Gastroesophageal sphincter (tissue), 4 donors: ENCODE data around the gene RIC8A. TPM values are rescaled to one million over a fixed set of nuclear protein-coding genes. Genes with fewer than 3 reads are reported as not detected.

Source experiments
- ATAC-seq: fragments of 150-250 bp; one replicate; pipeline ENCODE4 v1.9.1; 2016; ENCODE audit warnings: mild to moderate bottlenecking, moderate library complexity
- H3K27ac ChIP-seq, 4 donors: fragments of 200-600 bp; sonication (generic) in 3 of 4; 1 replicate in 3 of 4; 2 replicates in 1 of 4; pipeline ENCODE4 v1.5.1; 2016 to 2019
- H3K27me3 ChIP-seq: fragments of 200-600 bp; sonication (generic); one replicate; pipeline ENCODE4 v1.5.1; 2019
- H3K36me3 ChIP-seq, 2 donors: fragments of 200-600 bp; sonication (generic); one replicate each; pipeline ENCODE4 v1.5.1; 2019; ENCODE audit warnings: control low read depth in 1 of 2
- H3K4me1 ChIP-seq, 3 donors: fragments of 200-600 bp; sonication (generic); 1 replicate in 2 of 3; 2 replicates in 1 of 3; pipeline ENCODE4 v1.5.1; 2016 to 2019; ENCODE audit warnings: control low read depth in 2 of 3
- H3K4me3 ChIP-seq, 2 donors: fragments of 200-600 bp; sonication (generic); one replicate each; pipeline ENCODE4 v1.5.1; 2019; ENCODE audit warnings: mild to moderate bottlenecking in 1 of 2, moderate library complexity in 1 of 2
- H3K9me3 ChIP-seq, 3 donors: fragments of 200-600 bp; sonication (generic); one replicate each; pipeline ENCODE4 v1.5.1; 2017 to 2019; ENCODE audit warnings: control low read depth in 2 of 3
- EP300 ChIP-seq: sonication (generic); formaldehyde crosslinking; IDR thresholded peaks from one replicate; pipeline ENCODE4 v1.6.1; 2017; ENCODE audit warnings: antibody characterized with exemption, mild to moderate bottlenecking
- POLR2A ChIP-seq, 2 donors: fragments of 450-650 bp; IDR thresholded peaks; one replicate each; pipeline ENCODE4 v1.6.1; 2017; ENCODE audit warnings: antibody characterized with exemption in 2 of 2, mild to moderate bottlenecking in 2 of 2, moderate library complexity in 1 of 2
- POLR2AphosphoS5 ChIP-seq: sonication (generic); formaldehyde crosslinking; IDR thresholded peaks from one replicate; pipeline ENCODE4 v1.6.1; 2017; ENCODE audit warnings: antibody characterized with exemption
- WGBS, 2 donors: methylation state at CpG; one replicate each; pipeline ENCODE4 v1.1.5; 2018; ENCODE audit warnings: low coverage in 1 of 2; 5-methylcytosine and 5-hydroxymethylcytosine counted together
- total RNA-seq, 4 donors: library from RNA; depleted of rRNA; stranded (reverse); fragments of >200 nt; gene quantifications; one replicate each; pipeline ENCODE4 v1.1.0, GENCODE V29; 2016
- TF ChIP-seq, protein P1 (sequence below), 4 experiments: fragments of 200-600 bp in 2 of 4; fragments of 450-650 bp in 2 of 4; sonication (generic) in 1 of 4; IDR thresholded peaks; one replicate each; pipeline ENCODE4 v1.5.1; 2017 to 2019; ENCODE audit warnings: antibody characterized with exemption in 4 of 4, mild to moderate bottlenecking in 2 of 4, moderate library complexity in 2 of 4

The RIC8A gene
- total RNA-seq, 4 donors from 2014 or later: 78.2 to 169 (median 135) TPM

DNA sequence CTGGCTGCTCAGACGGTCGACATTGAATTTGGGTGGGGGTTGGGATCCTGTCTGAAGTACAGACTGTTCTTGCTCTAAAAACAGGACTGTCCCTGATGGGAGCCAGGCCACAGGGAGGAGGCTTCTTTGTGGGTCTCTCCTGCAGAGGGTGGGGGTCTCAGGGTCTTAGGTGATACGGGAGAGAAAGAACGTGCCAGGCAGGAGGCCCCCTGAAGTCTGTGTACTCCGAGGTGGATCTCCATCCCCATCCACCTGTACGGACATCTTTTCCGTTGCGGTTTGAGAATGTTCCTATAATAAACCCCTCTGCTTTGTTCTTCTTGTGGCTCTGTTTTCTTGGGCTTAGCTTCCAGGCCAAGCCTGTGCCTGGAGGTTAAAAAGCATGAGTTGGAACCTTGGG is 45.2 kb downstream of the RIC8A start:
- ATAC-seq: no peak
- no peak for TF ChIP-seq EP300
- TF ChIP-seq POLR2A (IDR thresholded peaks at IDR 0.05): no peak
- no peak for TF ChIP-seq POLR2AphosphoS5
- TF ChIP-seq, protein P1, sequence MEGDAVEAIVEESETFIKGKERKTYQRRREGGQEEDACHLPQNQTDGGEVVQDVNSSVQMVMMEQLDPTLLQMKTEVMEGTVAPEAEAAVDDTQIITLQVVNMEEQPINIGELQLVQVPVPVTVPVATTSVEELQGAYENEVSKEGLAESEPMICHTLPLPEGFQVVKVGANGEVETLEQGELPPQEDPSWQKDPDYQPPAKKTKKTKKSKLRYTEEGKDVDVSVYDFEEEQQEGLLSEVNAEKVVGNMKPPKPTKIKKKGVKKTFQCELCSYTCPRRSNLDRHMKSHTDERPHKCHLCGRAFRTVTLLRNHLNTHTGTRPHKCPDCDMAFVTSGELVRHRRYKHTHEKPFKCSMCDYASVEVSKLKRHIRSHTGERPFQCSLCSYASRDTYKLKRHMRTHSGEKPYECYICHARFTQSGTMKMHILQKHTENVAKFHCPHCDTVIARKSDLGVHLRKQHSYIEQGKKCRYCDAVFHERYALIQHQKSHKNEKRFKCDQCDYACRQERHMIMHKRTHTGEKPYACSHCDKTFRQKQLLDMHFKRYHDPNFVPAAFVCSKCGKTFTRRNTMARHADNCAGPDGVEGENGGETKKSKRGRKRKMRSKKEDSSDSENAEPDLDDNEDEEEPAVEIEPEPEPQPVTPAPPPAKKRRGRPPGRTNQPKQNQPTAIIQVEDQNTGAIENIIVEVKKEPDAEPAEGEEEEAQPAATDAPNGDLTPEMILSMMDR (IDR thresholded peaks at IDR 0.05): no peak
- 83% methylated on average over 2 of the region's 8 CpGs; no CpG with 5 or more reads in 1 of the 2 donors for WGBS, 2 donors
- Histone ChIP-seq H3K27ac (no peak overlapping the region), H3K9me3 (no peaks in the 10 kb centered on the region), H3K4me3 (no peak overlapping the region), H3K4me1 (no peaks in the 10 kb centered on the region), H3K36me3 (peaks cover 4 to 64% of the 10 kb centered on the region in 2 donors), H3K27me3 (no peaks in the 10 kb centered on the region)

DNA sequence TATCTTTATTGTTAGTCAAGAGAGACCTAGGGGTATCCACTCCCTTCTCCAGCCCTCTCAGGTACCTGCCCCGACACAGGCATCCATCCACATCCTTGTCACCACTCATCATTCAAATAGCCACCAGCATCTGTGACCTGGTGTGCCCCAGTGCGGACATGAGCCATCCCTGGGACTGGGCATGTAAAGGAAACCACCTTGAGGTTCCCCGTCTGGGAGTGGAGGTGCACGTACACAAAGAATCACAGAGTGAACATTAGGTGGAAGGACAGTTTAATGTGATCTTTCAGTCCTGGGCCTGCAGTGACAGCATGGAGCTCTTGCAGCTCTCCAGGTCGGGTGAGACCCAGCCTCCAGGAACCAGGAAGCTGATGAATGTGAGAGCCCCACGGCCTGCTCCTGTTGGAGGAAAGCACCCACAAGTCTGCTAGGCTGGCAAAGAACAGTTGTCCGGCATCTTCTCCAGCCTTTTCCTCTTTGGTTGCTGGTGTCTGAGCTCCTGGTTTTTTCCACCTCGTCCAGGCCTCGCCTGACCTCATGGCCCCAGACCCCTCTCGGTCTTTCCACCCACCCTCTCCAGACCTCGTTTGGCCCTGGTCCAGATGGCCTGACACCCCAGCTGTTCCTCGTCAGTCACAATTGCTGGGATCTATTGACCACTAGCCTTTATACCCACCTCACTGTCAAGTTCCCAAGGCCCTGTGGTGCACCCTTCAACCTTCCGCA is 45.8 kb downstream of the RIC8A start:
- WGBS, 2 donors: 54 to 61% methylated on average over 7 to 9 of the region's 13 CpGs
- H3K4me1 ChIP-seq: no peaks in the 10 kb centered on the region
- H3K4me3 ChIP-seq: no peak overlapping the region
- peaks cover 4 to 57% of the 10 kb centered on the region in 2 donors for H3K36me3 ChIP-seq
- no peaks in the 10 kb centered on the region for H3K9me3 ChIP-seq
- ATAC-seq: no peak
- H3K27ac ChIP-seq: no peak overlapping the region
- TF ChIP-seq POLR2AphosphoS5 (no peak), POLR2A (IDR thresholded peaks at IDR 0.05) (no peak), EP300 (no peak)
- TF ChIP-seq, protein P1 (IDR thresholded peaks at IDR 0.05): no peak
- H3K27me3 ChIP-seq: peaks cover 4% of the 10 kb centered on the region

DNA sequence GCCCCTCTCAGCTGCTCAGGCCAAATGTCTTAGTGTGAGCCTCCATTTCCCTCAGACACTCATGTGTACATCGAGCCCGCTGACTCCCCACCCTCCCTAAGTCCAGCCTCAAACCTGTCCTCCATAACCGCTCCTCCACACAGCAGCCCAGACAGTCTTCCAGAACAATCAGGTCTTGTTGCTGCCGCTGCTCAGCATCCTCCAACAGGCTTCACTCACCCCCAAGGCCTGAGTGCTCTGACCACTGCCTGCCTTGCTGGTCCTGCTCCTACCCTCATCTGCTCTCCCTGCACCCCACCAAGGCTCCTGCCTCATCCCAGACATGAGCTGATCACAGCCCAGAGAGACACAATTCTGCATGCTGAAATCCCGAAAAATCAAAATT is 46.4 kb downstream of the RIC8A start:
- Histone ChIP-seq H3K27me3 (peaks cover 9% of the 10 kb centered on the region), H3K4me1 (no peaks in the 10 kb centered on the region), H3K4me3 (no peak overlapping the region), H3K36me3 (peaks cover 4 to 52% of the 10 kb centered on the region in 2 donors), H3K9me3 (no peaks in the 10 kb centered on the region), H3K27ac (no peak overlapping the region)
- TF ChIP-seq POLR2A (IDR thresholded peaks at IDR 0.05) (no peak), POLR2AphosphoS5 (no peak), EP300 (no peak)
- TF ChIP-seq, protein P1 (IDR thresholded peaks at IDR 0.05): no peak
- WGBS, 2 donors: 46 to 86% methylated on average over 1 to 3 of the region's 5 CpGs
- ATAC-seq: no peak

DNA sequence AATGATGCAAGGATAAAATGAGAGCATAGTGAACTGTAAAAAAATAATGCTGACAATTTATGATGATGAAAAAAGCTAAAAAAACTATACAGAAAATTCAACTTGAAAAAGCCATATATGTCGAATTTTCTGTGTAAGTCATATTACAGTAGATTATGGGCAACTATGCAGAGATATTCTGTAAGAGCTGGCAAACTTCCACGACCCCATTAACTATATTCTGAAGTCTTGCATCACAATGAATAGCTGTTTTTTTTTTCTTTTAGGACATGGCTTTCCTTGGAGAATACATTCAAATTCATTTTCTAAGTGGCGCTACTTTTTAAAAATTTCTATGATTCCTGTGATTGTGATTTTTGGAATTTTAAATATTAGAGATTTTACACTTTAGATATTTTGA is 47.7 kb downstream of the RIC8A start:
- no peak overlapping the region for H3K4me3 ChIP-seq
- TF ChIP-seq, protein P1 (IDR thresholded peaks at IDR 0.05): no peak
- no peak for TF ChIP-seq POLR2A (IDR thresholded peaks at IDR 0.05)
- TF ChIP-seq POLR2AphosphoS5: no peak
- TF ChIP-seq EP300: no peak
- WGBS, 2 donors: 50 to 67% methylated on average over 3 of the region's 3 CpGs
- H3K4me1 ChIP-seq: no peaks in the 10 kb centered on the region
- peaks cover 4 to 39% of the 10 kb centered on the region in 2 donors for H3K36me3 ChIP-seq
- no peaks in the 10 kb centered on the region for H3K9me3 ChIP-seq
- H3K27ac ChIP-seq: no peak overlapping the region
- H3K27me3 ChIP-seq: peaks cover 15% of the 10 kb centered on the region
- no peak for ATAC-seq

DNA sequence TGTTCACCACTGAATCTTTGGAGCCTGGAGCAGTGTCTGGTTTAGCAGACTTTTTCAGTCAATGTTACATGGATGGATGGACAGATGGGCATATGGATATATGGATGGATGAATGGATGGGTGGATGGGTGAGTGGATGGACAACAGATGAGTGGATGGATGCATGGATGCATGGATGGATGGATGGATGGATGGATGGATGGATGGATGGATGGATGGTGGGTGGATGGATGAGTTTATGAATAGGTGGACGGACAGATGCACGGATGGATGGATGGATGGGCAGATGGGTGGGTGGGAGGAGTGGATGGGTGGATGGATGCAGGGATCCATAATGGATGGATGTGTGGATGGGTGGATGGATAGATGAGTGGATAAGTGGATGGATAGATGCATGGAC is 48.3 kb downstream of the RIC8A start:
- ATAC-seq: no peak
- H3K4me3 ChIP-seq: no peak overlapping the region
- no peaks in the 10 kb centered on the region for H3K9me3 ChIP-seq
- H3K4me1 ChIP-seq: no peaks in the 10 kb centered on the region
- TF ChIP-seq, protein P1 (IDR thresholded peaks at IDR 0.05): no peak
- TF ChIP-seq EP300 (no peak), POLR2A (IDR thresholded peaks at IDR 0.05) (no peak), POLR2AphosphoS5 (no peak)
- peaks cover 15% of the 10 kb centered on the region for H3K27me3 ChIP-seq
- H3K36me3 ChIP-seq: peaks cover 4 to 32% of the 10 kb centered on the region in 2 donors
- no peak overlapping the region for H3K27ac ChIP-seq
- WGBS, 2 donors: 73 to 93% methylated on average over 2 of the region's 2 CpGs
